K562 (cell line): ENCODE results near the gene COCH. TPM values are rescaled to one million over a fixed set of nuclear protein-coding genes. Genes with fewer than 3 reads are reported as not detected.

Experiments
- BCOR ChIP-seq: fragments of 450-650 bp; IDR thresholded peaks from 2 replicates; pipeline ENCODE4 v1.6.1; 2016
- CAMTA2 ChIP-seq: fragments of 250-450 bp; sonication (Bioruptor Pico); conservative IDR thresholded peaks from 2 replicates; pipeline ENCODE4 v1.5.1; 2022
- ETS1 ChIP-seq: conservative IDR thresholded peaks from 2 replicates; pipeline ENCODE4 v1.6.1; 2011; ENCODE audit warnings: low read depth, mild to moderate bottlenecking, low read length; ENCODE audit not compliant: control insufficient read depth
- ETS2 ChIP-seq: IDR thresholded peaks from 2 replicates; pipeline ENCODE4 v1.6.1; 2016; ENCODE audit warnings: borderline replicate concordance, missing genetic modification characterization, mild to moderate bottlenecking, moderate library complexity, missing compliant biosample characterization; ENCODE audit not compliant: poor library complexity, severe bottlenecking
- EZH2 ChIP-seq: IDR thresholded peaks from 2 replicates; pipeline ENCODE4 v1.6.1; 2012; ENCODE audit warnings: low read depth, mild to moderate bottlenecking, inconsistent platforms, low read length, borderline replicate concordance
- FOXM1 ChIP-seq, 2 experiments: fragments of 450-650 bp in 1 of 2; sonication (generic) in 1 of 2; formaldehyde crosslinking in 1 of 2; IDR thresholded peaks; 2 replicates each; pipeline versions ENCODE4 v1.6.1 to v1.9.0; 2017 to 2022; ENCODE audit warnings: low read depth in 2 of 2, mild to moderate bottlenecking in 2 of 2, missing genetic modification reagents in 1 of 2, moderate library complexity in 1 of 2
- HDAC1 ChIP-seq, 2 experiments: fragments of 450-650 bp; IDR thresholded peaks; 2 replicates each; pipeline ENCODE4 v1.6.1; 2016 to 2017; ENCODE audit warnings: inconsistent platforms in 1 of 2, mild to moderate bottlenecking in 1 of 2, moderate library complexity in 1 of 2
- HDGF ChIP-seq: fragments of 450-650 bp; IDR thresholded peaks from 2 replicates; pipeline ENCODE4 v1.6.1; 2016
- ILF3 ChIP-seq: fragments of 450-650 bp; IDR thresholded peaks from 2 replicates; pipeline ENCODE4 v1.6.1; 2018; ENCODE audit warnings: antibody characterized with exemption, mild to moderate bottlenecking, moderate library complexity, borderline replicate concordance
- LARP7 ChIP-seq: fragments of 450-650 bp; IDR thresholded peaks from 2 replicates; pipeline ENCODE4 v1.6.1; 2016
- LEF1 ChIP-seq: fragments of 450-650 bp; IDR thresholded peaks from 2 replicates; pipeline ENCODE4 v1.6.1; 2016; ENCODE audit warnings: mild to moderate bottlenecking
- MIER1 ChIP-seq: fragments of 450-650 bp; IDR thresholded peaks from 2 replicates; pipeline ENCODE4 v1.6.1; 2016; ENCODE audit warnings: antibody characterized with exemption, mild to moderate bottlenecking, low read depth
- NCOA2 ChIP-seq, 2 experiments: fragments of 450-650 bp; IDR thresholded peaks; 2 replicates each; pipeline ENCODE4 v1.6.1; 2018; ENCODE audit warnings: mild to moderate bottlenecking in 2 of 2, moderate library complexity in 1 of 2; ENCODE audit not compliant: partially characterized antibody in 2 of 2
- NFIX ChIP-seq: fragments of 250-450 bp; sonication (Bioruptor Pico); IDR thresholded peaks from 2 replicates; pipeline ENCODE4 v1.4.0; 2020; ENCODE audit warnings: low read depth, mild to moderate bottlenecking, moderate library complexity
- PBX2 ChIP-seq, 2 experiments: IDR thresholded peaks in 1 of 2; conservative IDR thresholded peaks in 1 of 2; 2 replicates each; pipeline ENCODE4 v1.6.1; 2016; ENCODE audit warnings: low read depth in 2 of 2, mild to moderate bottlenecking in 1 of 2, missing compliant biosample characterization in 1 of 2, missing genetic modification characterization in 1 of 2, moderate library complexity in 1 of 2
- PTRF ChIP-seq: fragments of 450-650 bp; IDR thresholded peaks from 2 replicates; pipeline ENCODE4 v1.6.1; 2016; ENCODE audit warnings: mild to moderate bottlenecking, missing genetic modification characterization, missing compliant biosample characterization
- SMARCC2 ChIP-seq: fragments of 450-650 bp; IDR thresholded peaks from 2 replicates; pipeline ENCODE4 v1.6.1; 2017; ENCODE audit warnings: antibody characterized with exemption, moderate library complexity, mild to moderate bottlenecking, low read depth
- TCF7L2 ChIP-seq: fragments of 150-350 bp; IDR thresholded peaks from 2 replicates; pipeline ENCODE4 v1.6.1; 2016; ENCODE audit warnings: low read depth, mild to moderate bottlenecking, low read length, moderate library complexity
- TOE1 ChIP-seq, 2 experiments: fragments of 450-650 bp in 1 of 2; sonication (generic) in 1 of 2; formaldehyde crosslinking in 1 of 2; IDR thresholded peaks; 2 replicates each; pipeline versions ENCODE4 v1.7.1 to v1.8.0; 2016 to 2022; ENCODE audit warnings: borderline replicate concordance in 2 of 2, mild to moderate bottlenecking in 2 of 2, antibody characterized with exemption in 1 of 2, inconsistent platforms in 1 of 2, low read depth in 1 of 2, missing genetic modification reagents in 1 of 2, moderate library complexity in 1 of 2
- UBTF ChIP-seq, 2 experiments: IDR thresholded peaks; 2 replicates each; pipeline ENCODE4 v1.6.1; 2012; ENCODE audit warnings: improper control_type of control experiment in 2 of 2, low read depth in 2 of 2, low read length in 2 of 2, borderline replicate concordance in 1 of 2
- YBX1 ChIP-seq: fragments of 450-650 bp; IDR thresholded peaks from 2 replicates; pipeline ENCODE4 v1.7.1; 2016; ENCODE audit warnings: mild to moderate bottlenecking
- ZNF583 ChIP-seq: fragments of 250-450 bp; sonication (Bioruptor Pico); IDR thresholded peaks from 2 replicates; pipeline ENCODE4 v1.4.0; 2020
- ZNF717 ChIP-seq: fragments of 250-450 bp; sonication (Bioruptor Pico); IDR thresholded peaks from 2 replicates; pipeline ENCODE4 v1.5.0; 2021
- polyA plus RNA-seq, 8 experiments: library from polyadenylated mRNA; depleted of rRNA in 4 of 8; stranded (reverse) in 5 of 8; unstranded in 3 of 8; fragments of >200 nt; fragmentation: Nextera tagmentation in 2 of 8; fragmentation: Illumina TruSeq in 1 of 8; extraction: Ambion mirVana in 2 of 8; extraction: Trizol in 1 of 8; gene quantifications; 2 replicates each; pipeline versions ENCODE4 v1.2.1 to v1.2.3, GENCODE V29; 2011 to 2014; ENCODE audit warnings: inconsistent platforms in 1 of 8, missing spikeins in 1 of 8
- total RNA-seq, 7 experiments: library from RNA; depleted of rRNA in 6 of 7; stranded (reverse); fragments of >200 nt in 6 of 7; fragmentation: Illumina TruSeq in 2 of 7; extraction: Trizol in 2 of 7; gene quantifications; 2 replicates each; pipeline versions ENCODE4 v1.2.1 to v1.2.3, GENCODE V29; 2011 to 2021; ENCODE audit warnings: low replicate concordance in 1 of 7

The COCH gene
- total and polyA plus RNA-seq, 9 of the 15 experiments (the other 6 are each of a cell fraction or from before 2014, with no cell fraction given) = 27.0 to 141 (median 69.3) TPM

- TF ChIP-seq TOE1 (IDR thresholded peaks at IDR 0.05; ENCODE audit: borderline replicate concordance) (no peak), TOE1 (CRISPR knock-in tag; IDR thresholded peaks at IDR 0.05; ENCODE audit: borderline replicate concordance, low read depth) (no peak), SMARCC2 (no peak), NFIX (no peak), LEF1 (no peak), PBX2 (CRISPR knock-in tag; IDR thresholded peaks at IDR 0.05; ENCODE audit: low read depth) (no peak), PBX2 (tag; conservative IDR thresholded peaks at IDR 0.05; ENCODE audit: low read depth) (peak; percentile 47), TCF7L2 (no peak), FOXM1 (IDR thresholded peaks at IDR 0.05; ENCODE audit: low read depth) (peak; percentile 27; the same call in 1 of the 2 replicates), FOXM1 (CRISPR knock-in tag; IDR thresholded peaks at IDR 0.05; ENCODE audit: low read depth) (no peak), LARP7 (no peak), YBX1 (no peak), BCOR (no peak), ETS2 (tag) (no peak), PTRF (no peak), ETS1 (no peak), NCOA2 (IDR thresholded peaks at IDR 0.05; ENCODE audit: partially characterized antibody in 2 of 2) (peak in 1 of 2 experiments; percentile 13), ZNF583 (no peak), HDAC1 (IDR thresholded peaks at IDR 0.05) (no peak), EZH2 (no peak), HDGF (no peak), ILF3 (no peak), UBTF (IDR thresholded peaks at IDR 0.05; ENCODE audit: borderline replicate concordance in 1 of 2, low read depth in 2 of 2, low read length in 2 of 2) (no peak), MIER1 (no peak), ZNF717 (no peak), CAMTA2 (CRISPR knock-in tag) (no peak)
These were observed 33.3 kb downstream of the COCH start (continued) for GRCh38 chr14:30907659-30908057.
